GM12878 (cell line): ENCODE data around the gene CYS1. TPM values are rescaled to one million over a fixed set of nuclear protein-coding genes. Genes with fewer than 3 reads are reported as not detected.

Experiments
- CEBPB ChIP-seq, 2 experiments: fragments of 150-350 bp in 1 of 2; IDR thresholded peaks; 2 replicates each; pipeline ENCODE4 v1.6.1; 2012 to 2014; ENCODE audit warnings: low read depth in 2 of 2, low read length in 2 of 2, borderline replicate concordance in 1 of 2, inconsistent platforms in 1 of 2
- E2F8 ChIP-seq: fragments of 450-650 bp; IDR thresholded peaks from 2 replicates; pipeline ENCODE4 v1.6.1; 2018; ENCODE audit warnings: mild to moderate bottlenecking, low read depth, moderate library complexity; ENCODE audit not compliant: partially characterized antibody
- HDAC2 ChIP-seq: fragments of 200-600 bp; sonication (generic); IDR thresholded peaks from 2 replicates; pipeline ENCODE4 v1.6.1; 2017
- HDAC6 ChIP-seq: fragments of 200-600 bp; sonication (generic); IDR thresholded peaks from one replicate; pipeline ENCODE4 v1.8.0; 2017; ENCODE audit warnings: antibody characterized with exemption; ENCODE audit not compliant: unreplicated experiment
- NFYB ChIP-seq: IDR thresholded peaks from 2 replicates; pipeline ENCODE4 v1.6.1; 2011; ENCODE audit warnings: low read depth, mild to moderate bottlenecking, low read length, improper control_type of control experiment, moderate library complexity; ENCODE audit not compliant: insufficient read depth
- NRF1 ChIP-seq: conservative IDR thresholded peaks from 2 replicates; pipeline ENCODE4 v1.6.1; 2011; ENCODE audit warnings: mild to moderate bottlenecking, low read depth, low read length, improper control_type of control experiment
- POLR2AphosphoS5 ChIP-seq: IDR thresholded peaks from 2 replicates; pipeline ENCODE4 v1.6.1; 2011; ENCODE audit warnings: mild to moderate bottlenecking, low read length, inconsistent platforms
- SKIL ChIP-seq: fragments of 450-650 bp; IDR thresholded peaks from 2 replicates; pipeline ENCODE4 v1.6.1; 2017; ENCODE audit warnings: mild to moderate bottlenecking, low read depth, inconsistent platforms; ENCODE audit not compliant: poor library complexity, severe bottlenecking
- SMARCA5 ChIP-seq: fragments of 450-650 bp; IDR thresholded peaks from 2 replicates; pipeline ENCODE4 v1.6.1; 2017; ENCODE audit warnings: mild to moderate bottlenecking
- WRNIP1 ChIP-seq: IDR thresholded peaks from 2 replicates; pipeline ENCODE4 v1.6.1; 2011; ENCODE audit warnings: low read depth, low read length, improper control_type of control experiment, borderline replicate concordance
- polyA plus RNA-seq, 11 experiments: library from polyadenylated mRNA; depleted of rRNA in 4 of 11; unstranded in 6 of 11; stranded (reverse) in 5 of 11; fragments of >200 nt; fragmentation: Nextera tagmentation in 4 of 11; fragmentation: Illumina TruSeq in 1 of 11; extraction: Ambion mirVana in 4 of 11; extraction: Trizol in 1 of 11; gene quantifications; 1 replicate in 1 of 11; 2 replicates in 10 of 11; pipeline versions ENCODE4 v1.2.1 to v1.2.3, GENCODE V29; 2011 to 2016; ENCODE audit warnings: inconsistent platforms in 2 of 11, missing spikeins in 2 of 11, low read depth in 1 of 11
- total RNA-seq, 4 experiments: library from RNA; depleted of rRNA in 3 of 4; stranded (reverse); fragments of >200 nt in 3 of 4; fragmentation: Illumina TruSeq in 1 of 4; extraction: Trizol in 1 of 4; gene quantifications; 2 replicates each; pipeline versions ENCODE4 v1.2.1 to v1.2.3, GENCODE V29; 2013 to 2021

CYS1 gene
- total and polyA plus RNA-seq, 10 of the 15 experiments (the other 5 are each of a cell fraction or from before 2014, with no cell fraction given): 0.35 to 6.4 (median 2.5) TPM

GRCh38 chr2:10035633-10036032, 44.6 kb downstream of the CYS1 start (continued):
- TF ChIP-seq E2F8 (no peak), SMARCA5 (no peak), WRNIP1 (no peak), SKIL (no peak), HDAC6 (no peak), CEBPB (IDR thresholded peaks at IDR 0.05; ENCODE audit: borderline replicate concordance in 1 of 2, low read depth in 2 of 2, low read length in 2 of 2) (no peak), NFYB (no peak), NRF1 (no peak), HDAC2 (no peak), POLR2AphosphoS5 (no peak)
